Epithelial cell of esophagus (primary cell): ENCODE measurements around the gene CEP44.
A peak's percentile ranks its signal among the peaks of the same experiment; 100 is the strongest.

ENCODE experiments used
- DNase-seq: peaks from one replicate; pipeline ENCODE4 v3.0.0; 2010; ENCODE audit warnings: low read depth
- H3K4me3 ChIP-seq: 2 replicates; pipeline ENCODE4 v1.5.1; 2011; ENCODE audit warnings: mild to moderate bottlenecking, low read length, control low read depth
- TF ChIP-seq, protein P1 (sequence below): IDR thresholded peaks from 2 replicates; pipeline ENCODE4 v1.5.1; 2011; ENCODE audit warnings: low read depth, mild to moderate bottlenecking, low read length, control low read depth, inconsistent platforms; ENCODE audit not compliant: insufficient read depth; ENCODE audit errors: missing control alignments

Gene CEP44

DNA sequence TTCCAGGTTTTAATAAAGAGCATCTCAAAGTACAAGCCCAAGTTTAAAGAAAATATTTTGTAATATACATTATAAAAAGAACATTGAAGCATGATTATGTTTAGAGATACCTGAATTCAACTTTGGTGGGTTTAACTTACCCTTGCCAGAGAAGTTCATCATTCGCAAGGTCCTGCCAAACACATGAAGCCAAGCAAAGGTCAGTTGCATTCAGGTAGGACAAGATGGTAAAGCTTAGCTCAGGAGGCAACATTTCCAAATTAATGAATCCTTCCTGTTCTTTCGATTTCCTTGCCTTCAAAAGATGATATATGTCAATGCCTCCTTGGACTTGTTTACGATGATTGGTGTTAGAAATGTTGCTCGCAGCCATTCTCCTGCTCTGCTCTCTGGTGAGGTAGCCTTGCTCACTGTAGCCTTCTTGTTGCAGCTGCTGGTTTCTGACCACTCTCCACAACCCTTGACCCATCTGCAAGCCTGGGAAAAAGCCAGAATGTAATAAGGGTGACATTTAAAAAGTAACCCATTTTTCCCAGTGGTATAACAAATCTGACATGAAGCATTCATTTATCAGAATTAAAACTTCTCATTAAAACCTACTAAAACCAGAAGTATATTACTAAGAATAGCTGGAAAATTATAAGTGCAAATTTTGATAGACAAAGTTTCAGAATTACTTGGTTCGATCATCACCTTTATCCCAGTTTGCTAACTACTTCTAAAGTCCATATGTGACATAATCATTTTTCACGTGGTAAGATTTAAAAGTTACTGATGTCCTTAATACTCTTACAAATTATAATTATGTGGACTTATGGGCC is 20.9 kb upstream of the CEP44 start:
- DNase-seq = no peak
- H3K4me3 ChIP-seq = no peak overlapping the region
- TF ChIP-seq, protein P1, sequence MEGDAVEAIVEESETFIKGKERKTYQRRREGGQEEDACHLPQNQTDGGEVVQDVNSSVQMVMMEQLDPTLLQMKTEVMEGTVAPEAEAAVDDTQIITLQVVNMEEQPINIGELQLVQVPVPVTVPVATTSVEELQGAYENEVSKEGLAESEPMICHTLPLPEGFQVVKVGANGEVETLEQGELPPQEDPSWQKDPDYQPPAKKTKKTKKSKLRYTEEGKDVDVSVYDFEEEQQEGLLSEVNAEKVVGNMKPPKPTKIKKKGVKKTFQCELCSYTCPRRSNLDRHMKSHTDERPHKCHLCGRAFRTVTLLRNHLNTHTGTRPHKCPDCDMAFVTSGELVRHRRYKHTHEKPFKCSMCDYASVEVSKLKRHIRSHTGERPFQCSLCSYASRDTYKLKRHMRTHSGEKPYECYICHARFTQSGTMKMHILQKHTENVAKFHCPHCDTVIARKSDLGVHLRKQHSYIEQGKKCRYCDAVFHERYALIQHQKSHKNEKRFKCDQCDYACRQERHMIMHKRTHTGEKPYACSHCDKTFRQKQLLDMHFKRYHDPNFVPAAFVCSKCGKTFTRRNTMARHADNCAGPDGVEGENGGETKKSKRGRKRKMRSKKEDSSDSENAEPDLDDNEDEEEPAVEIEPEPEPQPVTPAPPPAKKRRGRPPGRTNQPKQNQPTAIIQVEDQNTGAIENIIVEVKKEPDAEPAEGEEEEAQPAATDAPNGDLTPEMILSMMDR = no peak

DNA sequence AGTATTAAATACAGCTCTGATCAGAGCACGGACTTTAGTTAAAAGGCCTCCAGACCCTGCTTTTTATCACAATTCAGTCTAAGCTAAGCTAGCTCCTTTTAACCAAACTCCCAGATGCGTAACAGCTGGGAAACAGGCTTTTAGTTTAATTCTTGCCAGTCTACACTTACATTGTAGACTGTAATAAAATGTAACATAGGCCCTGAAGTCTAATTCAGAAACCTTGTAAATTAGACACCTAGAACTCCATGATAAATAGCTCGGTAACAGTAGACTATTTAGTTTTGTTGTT is 20.3 kb upstream of the CEP44 start:
- no peak overlapping the region for H3K4me3 ChIP-seq
- TF ChIP-seq, protein P1 = no peak
- DNase-seq = no peak

DNA sequence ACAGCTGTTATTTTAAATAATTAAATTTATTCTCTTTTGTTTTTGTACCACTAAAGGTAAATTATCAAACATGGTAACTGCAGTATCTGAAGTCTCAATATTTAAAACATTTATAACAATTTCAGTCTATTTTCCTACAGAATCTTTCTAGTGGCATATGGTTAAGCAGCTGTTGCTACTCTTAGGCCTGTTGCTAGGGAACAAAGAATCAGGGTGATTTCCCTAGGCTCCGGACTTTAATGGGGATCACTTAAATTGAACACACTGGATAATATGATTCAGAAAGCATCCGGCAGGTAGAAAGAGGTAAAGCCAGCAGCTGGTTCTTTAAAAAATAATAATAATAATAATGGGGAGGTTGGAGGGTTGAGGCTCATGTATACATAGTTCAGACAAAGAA is 17.8 kb upstream of the CEP44 start:
- TF ChIP-seq, protein P1 = no peak
- no peak overlapping the region for H3K4me3 ChIP-seq
- no peak for DNase-seq

DNA sequence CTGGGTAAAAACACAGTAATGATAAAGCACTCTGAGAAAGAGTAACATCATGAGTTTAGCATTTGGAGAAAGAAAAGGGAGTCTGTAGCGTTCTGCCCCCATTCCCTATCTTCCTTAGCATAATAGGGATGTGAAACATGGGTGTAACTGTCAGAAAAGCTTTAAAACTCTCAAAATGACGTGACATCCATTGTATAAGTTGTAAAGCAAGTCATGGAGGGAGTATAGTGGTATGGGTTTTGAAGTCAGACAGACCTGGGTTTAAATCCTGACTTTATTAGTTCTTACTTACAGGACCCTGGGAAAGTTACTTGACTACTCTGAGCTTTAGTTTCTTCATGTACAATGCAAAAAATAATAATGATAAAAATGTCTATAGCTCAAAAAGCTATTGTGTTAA is 17.3 kb upstream of the CEP44 start:
- no peak for DNase-seq
- no peak overlapping the region for H3K4me3 ChIP-seq
- TF ChIP-seq, protein P1 = no peak

DNA sequence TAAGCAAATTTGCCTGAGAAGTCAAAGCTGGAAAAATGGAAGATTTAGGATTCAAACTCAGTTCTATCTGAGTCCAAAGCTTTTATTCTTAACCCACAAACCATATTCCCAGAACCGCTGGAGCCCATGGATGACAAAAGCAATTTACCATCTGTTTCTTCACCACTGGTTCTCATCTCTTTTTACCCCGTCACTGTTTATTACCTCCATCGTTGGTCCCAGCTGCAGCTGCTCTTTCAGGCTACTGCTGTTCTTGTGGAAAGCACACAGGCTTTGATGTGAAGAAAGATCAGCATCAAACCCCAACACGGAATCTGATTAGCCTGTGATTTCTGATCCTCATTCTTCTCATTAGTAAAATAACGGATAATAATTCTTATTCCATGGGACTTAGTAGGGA is 9.8 kb upstream of the CEP44 start:
- H3K4me3 ChIP-seq = no peak overlapping the region
- TF ChIP-seq, protein P1 = no peak
- DNase-seq = no peak

DNA sequence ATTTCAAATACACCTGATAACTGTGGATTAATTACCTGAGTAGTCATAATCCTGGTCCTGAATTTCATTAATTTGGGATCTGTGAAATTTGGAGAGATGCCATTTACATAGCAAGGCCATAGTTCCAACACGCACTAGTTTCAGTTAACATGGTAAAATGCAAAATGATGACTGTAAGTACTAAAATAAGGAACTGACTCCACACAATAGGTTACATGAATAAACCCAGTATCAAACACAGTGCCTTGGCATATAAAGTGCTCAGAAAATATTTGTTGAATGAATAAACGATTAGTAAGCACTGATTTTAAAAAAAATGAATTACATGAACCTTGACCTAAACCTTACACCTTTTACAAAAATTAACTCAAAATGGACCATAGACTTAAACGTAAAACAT is 9.3 kb upstream of the CEP44 start:
- DNase-seq = peak; percentile 49
- H3K4me3 ChIP-seq = no peak overlapping the region
- TF ChIP-seq, protein P1 = no peak

DNA sequence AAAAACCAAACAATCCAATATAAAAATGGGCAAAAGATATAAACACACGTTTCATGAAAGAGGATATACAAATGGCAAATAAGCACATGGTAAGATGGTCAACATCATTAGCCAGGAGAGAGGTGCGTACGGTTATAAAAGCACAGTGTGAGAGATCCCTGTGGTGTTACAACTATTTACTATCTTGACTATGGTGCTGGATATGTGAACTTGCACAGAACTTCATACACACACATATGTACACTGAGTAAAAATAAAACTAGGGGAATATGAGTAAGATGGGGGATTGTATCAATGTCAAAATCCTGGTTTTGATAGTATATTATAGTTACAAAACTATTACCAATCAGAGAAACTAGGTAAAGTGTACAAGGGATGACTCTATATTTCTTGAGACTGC is 8.6 kb upstream of the CEP44 start:
- TF ChIP-seq, protein P1 = no peak
- no peak overlapping the region for H3K4me3 ChIP-seq
- no peak for DNase-seq
